Left lung (tissue), 10 donors: ENCODE results near the gene MAN2B2. TPM values are rescaled to one million over a fixed set of nuclear protein-coding genes. Genes with fewer than 3 reads are reported as not detected.
A peak's percentile ranks its signal among the peaks of the same experiment; 100 is the strongest.

ENCODE experiments used
- ATAC-seq: fragments of 200-7000 bp; cut with Tn5 transposase; one replicate; pipeline ENCODE4 v1.9.1; 2020; ENCODE audit warnings: moderate library complexity
- DNase-seq, 4 donors: peaks; one replicate each; pipeline ENCODE4 v3.0.0-alpha.2; 2013 to 2020
- H3K27ac ChIP-seq, 2 donors: fragments of 200-600 bp; sonication (generic) in 1 of 2; one replicate each; pipeline versions ENCODE4 v1.5.0 to v1.8.0; 2020 to 2021
- H3K27me3 ChIP-seq, 2 donors: fragments of 200-600 bp; sonication (generic) in 1 of 2; one replicate each; pipeline versions ENCODE4 v1.5.0 to v1.8.0; 2020 to 2021
- H3K36me3 ChIP-seq, 2 donors: fragments of 200-600 bp; sonication (generic) in 1 of 2; one replicate each; pipeline versions ENCODE4 v1.5.0 to v1.8.0; 2020 to 2021
- H3K4me1 ChIP-seq, 2 donors: fragments of 200-600 bp; one replicate each; pipeline ENCODE4 v1.8.0; 2021
- H3K4me3 ChIP-seq, 2 donors: fragments of 200-600 bp; sonication (generic) in 1 of 2; one replicate each; pipeline versions ENCODE4 v1.5.0 to v1.8.0; 2020 to 2021; ENCODE audit warnings: mild to moderate bottlenecking in 1 of 2
- H3K9me3 ChIP-seq, 2 donors: fragments of 200-600 bp; sonication (generic) in 1 of 2; one replicate each; pipeline versions ENCODE4 v1.5.0 to v1.8.0; 2020 to 2021
- intact Hi-C, 2 donors: fragments of 100-400 bp; cut with DNase I; formaldehyde crosslinking; loops; one replicate each; pipeline versions ENCODE4 v1.11.2 to v1.14.2; 2022
- polyA plus RNA-seq, 6 donors: library from polyadenylated mRNA; unstranded; fragments of 120-200 nt; gene quantifications; one replicate each; pipeline ENCODE4 v1.2.1, GENCODE V29; 2013; ENCODE audit not compliant: insufficient read length in 6 of 6
- total RNA-seq, 2 donors: library from RNA; stranded (reverse); fragmentation: NEBNext Ultra II Directional; extraction: Animal tissue kit (Norgen Biotek cat#: 25700); gene quantifications; one replicate each; pipeline ENCODE4 v1.2.1, GENCODE V29; 2021
- TF ChIP-seq, protein P1 (sequence below), 2 donors: fragments of 200-600 bp; sonication (generic) in 1 of 2; IDR thresholded peaks; one replicate each; pipeline versions ENCODE4 v1.5.0 to v1.8.0; 2021; ENCODE audit warnings: antibody characterized with exemption in 2 of 2
- donor health status: DM: no; HTN: yes; CAD: no.
- donor health status: DM: no; HTN: no; CAD: no.

MAN2B2 gene
- total and polyA plus RNA-seq, 8 donors = 14.2 to 38.3 (median 16.4) TPM

- TF ChIP-seq, protein P1, sequence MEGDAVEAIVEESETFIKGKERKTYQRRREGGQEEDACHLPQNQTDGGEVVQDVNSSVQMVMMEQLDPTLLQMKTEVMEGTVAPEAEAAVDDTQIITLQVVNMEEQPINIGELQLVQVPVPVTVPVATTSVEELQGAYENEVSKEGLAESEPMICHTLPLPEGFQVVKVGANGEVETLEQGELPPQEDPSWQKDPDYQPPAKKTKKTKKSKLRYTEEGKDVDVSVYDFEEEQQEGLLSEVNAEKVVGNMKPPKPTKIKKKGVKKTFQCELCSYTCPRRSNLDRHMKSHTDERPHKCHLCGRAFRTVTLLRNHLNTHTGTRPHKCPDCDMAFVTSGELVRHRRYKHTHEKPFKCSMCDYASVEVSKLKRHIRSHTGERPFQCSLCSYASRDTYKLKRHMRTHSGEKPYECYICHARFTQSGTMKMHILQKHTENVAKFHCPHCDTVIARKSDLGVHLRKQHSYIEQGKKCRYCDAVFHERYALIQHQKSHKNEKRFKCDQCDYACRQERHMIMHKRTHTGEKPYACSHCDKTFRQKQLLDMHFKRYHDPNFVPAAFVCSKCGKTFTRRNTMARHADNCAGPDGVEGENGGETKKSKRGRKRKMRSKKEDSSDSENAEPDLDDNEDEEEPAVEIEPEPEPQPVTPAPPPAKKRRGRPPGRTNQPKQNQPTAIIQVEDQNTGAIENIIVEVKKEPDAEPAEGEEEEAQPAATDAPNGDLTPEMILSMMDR (IDR thresholded peaks at IDR 0.05) = no peak
- no peak overlapping the region for H3K27ac ChIP-seq
- intact Hi-C loops = no loop called here
- H3K4me3 ChIP-seq = no peak overlapping the region
- H3K27me3 ChIP-seq = no peaks in the 10 kb centered on the region
- peaks cover 0 to 52% of the 10 kb centered on the region in 2 donors for H3K36me3 ChIP-seq
- peaks cover 10 to 18% of the 10 kb centered on the region in 2 donors for H3K4me1 ChIP-seq
- no peaks in the 10 kb centered on the region for H3K9me3 ChIP-seq
- ATAC-seq = no peak
- no peak for DNase-seq
These were observed 1.9 kb downstream of the MAN2B2 start for GRCh38 chr4:6576932-6577331.

DNA sequence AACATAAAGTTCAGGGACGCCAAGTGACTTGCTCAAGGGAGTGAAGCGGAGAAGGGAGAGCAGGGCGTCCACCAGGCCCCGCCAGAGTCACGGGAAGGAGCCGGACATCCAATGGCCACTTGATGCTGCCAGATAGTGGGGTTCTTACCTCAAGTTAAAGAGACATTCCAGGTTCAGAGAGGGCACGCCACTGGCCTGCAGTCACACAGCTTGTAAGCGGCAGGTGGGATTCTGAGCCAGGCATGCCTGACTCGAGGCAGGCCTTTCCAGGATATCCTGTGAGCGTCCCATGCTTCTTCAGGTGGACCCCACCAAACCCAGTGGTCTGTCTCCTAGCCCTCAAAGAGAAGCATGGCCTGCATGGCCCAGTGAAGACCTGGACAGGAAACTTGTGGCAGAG, 2.4 kb downstream of the MAN2B2 start:
- Histone ChIP-seq H3K4me1 (peaks cover 10 to 18% of the 10 kb centered on the region in 2 donors), H3K27me3 (no peaks in the 10 kb centered on the region), H3K9me3 (peaks cover 0 to 1% of the 10 kb centered on the region in 2 donors), H3K4me3 (no peak overlapping the region), H3K36me3 (peaks cover 0 to 57% of the 10 kb centered on the region in 2 donors), H3K27ac (no peak overlapping the region)
- TF ChIP-seq, protein P1 (IDR thresholded peaks at IDR 0.05) = no peak
- ATAC-seq (no peak), DNase-seq (no peak)
- intact Hi-C loops = no loop called here

DNA sequence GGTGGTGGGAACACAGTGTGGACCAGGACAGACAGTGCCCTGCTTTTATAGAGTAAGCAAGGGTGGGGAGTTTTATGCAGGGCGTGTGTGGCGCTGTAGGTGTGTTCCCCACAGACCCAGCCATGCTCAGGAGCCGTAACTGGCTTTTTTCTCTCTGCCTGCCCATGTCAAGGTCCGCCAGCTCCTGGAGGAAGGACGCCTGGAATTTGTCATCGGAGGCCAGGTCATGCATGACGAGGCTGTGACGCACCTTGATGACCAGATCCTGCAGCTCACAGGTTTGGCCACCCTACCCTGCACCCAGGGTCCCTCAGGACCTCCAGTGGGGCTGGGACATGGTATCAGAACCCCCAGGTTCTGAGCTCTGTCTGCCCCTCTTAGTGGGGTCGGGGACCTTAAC, 3.2 kb downstream of the MAN2B2 start:
- H3K9me3 ChIP-seq = peaks cover 0 to 9% of the 10 kb centered on the region in 2 donors
- TF ChIP-seq, protein P1 (IDR thresholded peaks at IDR 0.05) = no peak
- no peak overlapping the region for H3K4me3 ChIP-seq
- no peaks in the 10 kb centered on the region for H3K27me3 ChIP-seq
- H3K36me3 ChIP-seq = peaks cover 0 to 64% of the 10 kb centered on the region in 2 donors
- intact Hi-C loops = no loop called here
- no peak overlapping the region for H3K27ac ChIP-seq
- H3K4me1 ChIP-seq = peaks cover 10 to 18% of the 10 kb centered on the region in 2 donors
- ATAC-seq = no peak
- DNase-seq = peak in 1 of 4 donors; percentile 39

DNA sequence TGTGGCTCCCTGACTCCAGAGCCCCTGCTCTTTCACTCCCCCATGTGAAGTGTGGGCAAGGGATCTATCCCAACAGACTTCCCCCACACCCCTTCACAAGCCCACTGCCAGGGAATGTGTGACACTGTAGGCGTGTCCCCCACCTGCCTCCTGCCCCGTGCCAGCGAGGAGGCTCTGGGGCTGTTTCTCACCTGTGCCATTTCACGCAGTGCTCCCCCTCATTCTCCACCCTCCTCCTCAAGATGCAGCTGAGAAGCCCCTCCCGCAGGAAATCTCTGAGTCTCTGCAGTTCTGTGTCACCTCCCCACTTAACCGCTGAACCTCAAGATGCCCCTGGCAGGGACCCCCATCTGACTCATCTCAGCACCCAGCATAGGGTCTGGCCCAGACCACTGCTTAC, 5.4 kb downstream of the MAN2B2 start:
- intact Hi-C loops = no loop called here
- H3K36me3 ChIP-seq = peaks cover 0 to 86% of the 10 kb centered on the region in 2 donors

GRCh38 chr4:6581566-6582121, 6.7 kb downstream of the MAN2B2 start:
- intact Hi-C loops = no loop called here
- no peak for DNase-seq
- Histone ChIP-seq H3K27ac (no peak overlapping the region), H3K36me3 (peaks cover 0 to 92% of the 10 kb centered on the region in 2 donors), H3K4me1 (no peaks in the 10 kb centered on the region), H3K9me3 (peaks cover 0 to 18% of the 10 kb centered on the region in 2 donors), H3K4me3 (no peak overlapping the region), H3K27me3 (no peaks in the 10 kb centered on the region)
- TF ChIP-seq, protein P1 (IDR thresholded peaks at IDR 0.05) = no peak
- no peak for ATAC-seq

More for the DNA sequence above, 5.4 kb downstream of the MAN2B2 start:
- H3K4me1 ChIP-seq = peaks cover 6 to 9% of the 10 kb centered on the region in 2 donors
- no peak overlapping the region for H3K27ac ChIP-seq
- H3K9me3 ChIP-seq = peaks cover 0 to 18% of the 10 kb centered on the region in 2 donors
- DNase-seq (no peak), ATAC-seq (no peak)
- no peaks in the 10 kb centered on the region for H3K27me3 ChIP-seq
- TF ChIP-seq, protein P1 (IDR thresholded peaks at IDR 0.05) = no peak
- no peak overlapping the region for H3K4me3 ChIP-seq
